GM12864 (cell line): Measurements from ENCODE around the gene FNIP1.
"Not testable (repeated sequence)": the region's sequence is repeated elsewhere in the genome, so short reads cannot be mapped to it uniquely, and the experiment has no call there.

Source experiments
- DNase-seq: peaks from one replicate; pipeline ENCODE4 v3.0.0-alpha.2; 2011; ENCODE audit warnings: low read depth
- H3K4me3 ChIP-seq: 2 replicates; pipeline ENCODE4 v1.5.1; 2011; ENCODE audit warnings: mild to moderate bottlenecking, low read depth, low read length, control low read depth
- TF ChIP-seq, protein P1 (sequence below): IDR thresholded peaks from 2 replicates; pipeline ENCODE4 v1.5.1; 2011; ENCODE audit warnings: low read depth, mild to moderate bottlenecking, moderate library complexity, low read length, control low read depth, inconsistent platforms; ENCODE audit errors: missing control alignments

Gene FNIP1

DNA sequence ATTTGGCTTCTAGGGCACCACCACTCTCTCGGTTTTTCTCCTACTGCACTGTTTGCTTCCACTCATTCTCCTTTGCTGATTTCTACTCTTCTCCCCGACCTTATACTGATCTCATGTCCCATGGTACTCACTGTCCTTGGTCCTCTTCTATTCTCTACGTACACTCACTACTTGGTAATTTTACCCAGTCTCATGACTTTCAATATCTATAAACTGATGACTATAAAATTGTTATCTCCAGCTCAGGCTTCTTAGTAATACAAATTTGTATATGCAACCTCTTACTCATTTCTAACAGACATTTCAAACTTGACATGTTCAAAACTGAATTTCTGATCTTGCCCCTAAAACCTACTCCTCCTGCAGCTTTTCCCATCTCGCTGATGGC lies 165.9 kb downstream of the FNIP1 start:
- TF ChIP-seq, protein P1, sequence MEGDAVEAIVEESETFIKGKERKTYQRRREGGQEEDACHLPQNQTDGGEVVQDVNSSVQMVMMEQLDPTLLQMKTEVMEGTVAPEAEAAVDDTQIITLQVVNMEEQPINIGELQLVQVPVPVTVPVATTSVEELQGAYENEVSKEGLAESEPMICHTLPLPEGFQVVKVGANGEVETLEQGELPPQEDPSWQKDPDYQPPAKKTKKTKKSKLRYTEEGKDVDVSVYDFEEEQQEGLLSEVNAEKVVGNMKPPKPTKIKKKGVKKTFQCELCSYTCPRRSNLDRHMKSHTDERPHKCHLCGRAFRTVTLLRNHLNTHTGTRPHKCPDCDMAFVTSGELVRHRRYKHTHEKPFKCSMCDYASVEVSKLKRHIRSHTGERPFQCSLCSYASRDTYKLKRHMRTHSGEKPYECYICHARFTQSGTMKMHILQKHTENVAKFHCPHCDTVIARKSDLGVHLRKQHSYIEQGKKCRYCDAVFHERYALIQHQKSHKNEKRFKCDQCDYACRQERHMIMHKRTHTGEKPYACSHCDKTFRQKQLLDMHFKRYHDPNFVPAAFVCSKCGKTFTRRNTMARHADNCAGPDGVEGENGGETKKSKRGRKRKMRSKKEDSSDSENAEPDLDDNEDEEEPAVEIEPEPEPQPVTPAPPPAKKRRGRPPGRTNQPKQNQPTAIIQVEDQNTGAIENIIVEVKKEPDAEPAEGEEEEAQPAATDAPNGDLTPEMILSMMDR = no peak
- no peak for DNase-seq
- H3K4me3 ChIP-seq = no peak overlapping the region; the same call in 1 of the 2 replicates

DNA sequence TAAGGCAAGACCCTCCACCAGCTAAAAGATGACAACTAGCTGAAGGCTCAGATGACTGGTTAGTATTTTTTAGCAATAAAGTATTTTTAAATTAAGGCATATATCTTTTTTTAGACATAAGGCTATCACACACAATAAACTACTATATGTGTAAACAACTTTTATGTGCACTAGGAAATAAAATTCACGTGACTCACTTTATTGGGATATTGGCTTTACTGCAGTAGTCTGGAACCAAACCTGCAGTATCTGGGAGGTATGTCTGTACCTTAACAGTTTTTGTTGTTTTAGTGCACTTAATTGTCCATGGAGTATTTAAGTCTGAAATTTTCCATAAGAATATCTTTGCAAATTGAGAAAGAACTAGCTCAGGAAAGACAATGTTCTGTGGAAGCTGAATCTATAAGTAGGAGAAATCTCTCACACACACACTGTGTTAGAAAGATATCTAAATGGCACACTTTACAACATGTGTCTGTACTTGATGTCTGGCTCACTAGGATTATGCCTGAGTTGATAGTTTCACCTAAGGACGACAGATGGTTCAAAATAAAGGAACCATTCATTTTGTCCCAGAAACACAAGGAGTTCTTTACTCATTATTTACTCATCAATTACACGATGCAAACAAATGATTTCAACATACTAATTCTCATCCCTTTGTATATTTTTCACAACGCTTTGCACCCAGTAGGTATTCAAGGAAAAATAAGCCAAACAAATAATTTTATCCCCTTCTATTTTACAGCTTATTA lies 166.4 kb downstream of the FNIP1 start:
- TF ChIP-seq, protein P1 = no peak
- DNase-seq = no peak
- H3K4me3 ChIP-seq = no peak overlapping the region

DNA sequence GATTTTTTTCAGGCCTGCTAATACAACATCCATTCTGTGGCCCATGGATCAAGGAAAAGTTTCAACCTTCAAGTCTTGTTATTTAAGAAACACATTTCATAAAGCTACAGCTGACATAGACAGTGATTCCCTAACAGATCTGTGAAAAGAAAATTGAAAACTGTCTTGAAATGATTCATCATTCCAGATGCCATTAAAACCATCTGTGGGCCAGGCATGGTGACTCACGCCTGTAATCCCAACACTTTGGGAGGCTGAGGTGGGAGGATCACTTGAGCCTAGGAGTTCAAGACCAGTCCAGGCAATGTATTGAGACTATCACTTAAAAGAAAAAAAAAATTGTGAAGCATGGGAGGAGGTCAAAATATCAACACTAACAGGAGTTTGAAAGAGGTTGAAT lies 167.8 kb downstream of the FNIP1 start:
- TF ChIP-seq, protein P1 = no peak
- H3K4me3 ChIP-seq = no peak overlapping the region
- no peak for DNase-seq

DNA sequence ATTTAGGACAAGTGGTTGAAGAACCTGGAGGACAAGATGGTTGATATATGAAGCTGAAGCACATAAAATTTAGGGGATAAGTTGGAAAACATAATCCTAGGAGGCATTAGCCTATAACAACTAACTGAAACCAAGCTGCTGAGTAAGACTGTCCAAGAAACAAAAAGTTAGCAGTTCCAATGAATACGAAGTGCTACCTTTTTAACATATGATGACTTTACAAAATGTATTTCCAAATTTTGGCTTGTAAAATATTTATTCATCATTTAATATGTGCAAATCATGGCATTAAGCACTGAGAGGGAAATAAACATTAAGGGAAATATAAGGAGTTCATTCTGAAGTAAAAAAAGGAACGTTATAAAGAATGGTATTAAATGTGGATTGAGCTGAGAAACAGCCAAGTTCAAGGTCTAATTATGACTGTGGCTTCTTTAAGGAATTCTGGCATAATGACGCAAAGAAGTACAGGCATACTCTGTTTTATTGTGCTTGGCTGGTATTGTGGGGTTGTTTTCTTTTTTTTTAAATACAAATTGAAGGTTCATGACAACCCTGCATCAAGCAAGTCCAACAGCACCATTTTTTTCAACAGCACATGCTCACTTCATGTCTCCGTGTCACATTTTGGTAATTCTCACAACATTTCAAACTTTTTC lies 169.5 kb downstream of the FNIP1 start:
- TF ChIP-seq, protein P1 = no peak
- DNase-seq = no peak

DNA sequence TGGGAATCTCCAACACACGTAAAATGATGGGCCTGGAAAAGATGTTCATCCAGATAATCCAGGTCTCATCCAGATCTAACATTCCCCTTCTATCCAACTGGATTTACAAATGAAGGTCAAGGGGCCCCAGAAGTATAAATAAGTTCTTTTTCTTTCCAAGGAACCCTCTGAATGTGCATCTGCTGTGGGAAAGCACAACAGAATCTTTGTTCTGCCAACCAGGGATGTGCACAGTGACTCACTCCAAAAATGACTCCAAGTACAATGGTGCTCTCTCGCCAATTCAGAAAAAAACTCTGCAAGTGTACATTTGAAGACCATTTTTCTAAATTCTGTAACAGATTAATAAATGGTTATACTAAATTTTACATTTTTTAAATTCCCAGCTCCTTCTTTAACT lies 174.2 kb downstream of the FNIP1 start:
- no peak for DNase-seq
- TF ChIP-seq, protein P1 = no peak
- H3K4me3 ChIP-seq = no peak overlapping the region

More for the DNA sequence above, 169.5 kb downstream of the FNIP1 start:
- H3K4me3 ChIP-seq = no peak overlapping the region

DNA sequence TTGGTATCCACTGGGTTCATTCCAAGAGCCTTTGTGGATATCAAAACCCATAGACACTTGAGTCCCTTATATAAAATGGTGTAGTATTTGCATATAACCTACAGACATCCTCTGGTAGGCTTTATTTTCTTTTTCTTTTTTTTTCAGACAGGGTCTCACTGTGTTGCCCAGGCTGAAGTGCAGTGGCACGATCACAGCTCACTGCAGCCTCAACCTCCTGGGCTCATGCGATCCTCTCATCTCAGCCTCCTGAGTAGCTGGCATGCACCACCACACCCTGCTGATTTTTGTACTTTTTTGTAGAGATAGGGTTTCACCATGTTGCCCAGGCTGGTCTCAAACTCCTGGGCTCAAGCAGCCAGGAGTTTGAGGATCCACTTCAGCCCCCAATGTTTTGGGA lies 175.7 kb downstream of the FNIP1 start:
- not testable (repeated sequence) for DNase-seq, H3K4me3 ChIP-seq

DNA sequence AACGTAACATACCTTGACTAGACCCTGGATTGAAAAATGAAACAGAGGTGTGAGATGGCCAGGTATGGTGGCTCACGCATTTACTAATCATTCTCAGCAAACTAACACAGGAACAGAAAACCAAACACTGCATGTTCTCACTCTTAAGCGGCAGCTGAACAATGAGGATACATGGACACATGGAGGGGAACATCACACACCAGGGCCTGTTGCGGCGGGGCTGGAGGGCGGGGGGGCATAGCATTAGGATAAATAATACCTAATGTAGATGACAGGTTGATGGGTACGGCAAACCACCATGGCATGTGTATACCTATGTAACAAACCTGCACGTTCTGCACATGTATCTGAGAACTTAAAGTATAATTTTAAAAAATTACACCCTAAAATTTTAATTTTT lies 177.7 kb downstream of the FNIP1 start:
- no peak overlapping the region for H3K4me3 ChIP-seq
- DNase-seq = no peak
- TF ChIP-seq, protein P1 = no peak
